GM21390 (cell line): ENCODE data around the gene NAXD.
"Not testable (repeated sequence)": the region's sequence is repeated elsewhere in the genome, so short reads cannot be mapped to it uniquely, and the experiment has no call there.

Experiments
- ATAC-seq: cut with Tn5 transposase; IDR thresholded peaks from one replicate; pipeline ENCODE4 v1.9.1; 2021; ENCODE audit not compliant: unreplicated experiment

The NAXD gene

GRCh38 chr13:110615322-110616102 lies at the start of gene NAXD:
Gene NAXD, plus strand, starts transcription at chr13:110615545. Its CDS starts 57 bp downstream, at chr13:110615602.
- ATAC-seq, result peak; percentile 76

DNA sequence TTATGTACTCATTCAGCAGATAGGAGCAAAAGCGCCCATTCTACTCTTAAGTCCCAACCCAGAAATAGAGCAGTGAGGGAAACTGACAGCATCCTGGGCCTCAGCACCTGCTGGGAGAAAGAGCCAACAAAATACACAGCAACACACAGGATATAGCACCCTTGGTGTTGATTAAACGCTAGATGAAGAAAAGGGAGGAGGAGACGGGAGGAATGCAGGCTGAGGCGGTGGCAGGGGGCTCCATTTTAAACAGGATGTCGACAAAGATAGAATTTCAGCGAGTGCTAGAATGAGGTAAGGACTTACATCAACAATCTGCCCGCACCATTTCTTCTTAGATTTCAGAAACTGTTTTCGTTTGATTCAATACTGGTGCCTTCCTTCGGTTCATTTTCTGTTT lies 49.2 kb upstream of the NAXD start:
- ATAC-seq, result no peak

GRCh38 chr13:110568612-110569011 lies 46.7 kb upstream of the NAXD start:
- no peak for ATAC-seq

GRCh38 chr13:110569962-110570361 lies 45.4 kb upstream of the NAXD start:
- not testable (repeated sequence) for ATAC-seq

GRCh38 chr13:110570886-110571285 lies 44.5 kb upstream of the NAXD start:
- ATAC-seq, result no peak

GRCh38 chr13:110571896-110572777 lies 43.2 kb upstream of the NAXD start:
- ATAC-seq, result no peak

DNA sequence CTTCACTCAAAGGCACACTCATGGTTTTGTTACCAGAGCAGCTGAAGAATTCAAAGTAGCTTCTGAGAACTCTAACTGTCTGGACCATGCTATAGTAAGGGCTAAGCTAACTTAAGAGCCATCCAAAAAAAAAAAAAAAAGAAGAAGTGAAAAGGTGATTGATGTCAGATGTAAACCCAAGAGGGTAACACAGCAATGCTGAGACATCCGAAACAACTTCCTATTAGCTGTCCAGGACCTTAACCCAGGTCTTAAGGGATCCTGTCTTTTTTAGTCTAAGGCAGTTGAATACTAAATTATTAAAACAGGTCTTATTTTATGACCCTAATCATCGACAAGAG lies 42.6 kb upstream of the NAXD start:
- peak; percentile 83 for ATAC-seq

GRCh38 chr13:110574161-110574560 lies 41.2 kb upstream of the NAXD start:
- no peak for ATAC-seq

- peak; percentile 65 for ATAC-seq
These were observed 39.8 kb upstream of the NAXD start for GRCh38 chr13:110575322-110576069.

DNA sequence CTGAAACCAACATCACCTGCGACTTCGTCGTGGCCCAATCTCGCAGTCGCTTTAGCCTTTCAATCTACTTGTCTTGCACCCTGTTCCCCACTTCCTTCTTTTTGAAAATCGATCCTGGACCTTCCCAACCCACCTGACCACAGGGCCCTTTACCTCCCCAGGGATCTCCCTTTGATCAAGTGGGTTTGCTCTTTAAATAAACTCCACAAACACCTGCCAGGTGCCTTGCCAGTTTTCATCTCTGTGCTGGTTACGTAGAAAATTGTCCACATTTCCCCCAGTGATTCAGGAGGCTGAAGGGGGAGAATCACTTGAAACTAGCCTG lies 39.3 kb upstream of the NAXD start:
- ATAC-seq, result no peak

DNA sequence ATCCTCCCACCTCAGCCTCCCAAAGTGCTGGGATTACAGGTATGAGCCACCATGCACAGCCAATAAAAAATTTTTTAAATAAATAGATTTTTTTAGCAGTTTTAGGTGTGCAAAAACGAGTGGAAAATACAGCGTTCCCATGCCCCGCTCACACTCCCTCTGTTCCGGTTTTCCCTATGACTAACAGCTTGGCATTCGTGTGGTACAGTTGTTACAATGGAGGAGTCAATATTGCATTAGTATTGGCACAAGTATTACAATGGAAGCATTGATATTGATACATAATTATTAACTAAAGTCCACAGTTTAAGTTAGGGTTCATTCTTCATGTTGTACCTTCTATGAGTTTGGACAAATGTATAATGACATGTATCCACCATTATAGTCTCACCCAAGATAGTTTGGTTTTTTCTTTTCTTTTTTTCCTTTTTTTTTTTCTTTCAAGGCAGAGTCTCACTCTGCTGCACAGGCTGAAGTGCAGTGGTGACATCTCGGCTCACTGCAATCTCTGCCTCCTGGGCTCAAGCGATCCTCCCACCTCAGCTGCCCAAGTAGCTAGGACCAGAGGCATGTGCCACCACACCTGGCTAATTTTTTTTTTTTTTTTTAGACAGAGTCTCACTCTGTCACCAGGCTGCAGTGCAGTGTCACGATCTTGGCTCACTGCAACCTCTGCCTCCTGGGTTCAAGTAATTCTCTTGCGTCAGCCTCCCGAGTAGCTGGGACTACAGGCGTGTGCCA lies 38.4 kb upstream of the NAXD start:
- ATAC-seq, result no peak

DNA sequence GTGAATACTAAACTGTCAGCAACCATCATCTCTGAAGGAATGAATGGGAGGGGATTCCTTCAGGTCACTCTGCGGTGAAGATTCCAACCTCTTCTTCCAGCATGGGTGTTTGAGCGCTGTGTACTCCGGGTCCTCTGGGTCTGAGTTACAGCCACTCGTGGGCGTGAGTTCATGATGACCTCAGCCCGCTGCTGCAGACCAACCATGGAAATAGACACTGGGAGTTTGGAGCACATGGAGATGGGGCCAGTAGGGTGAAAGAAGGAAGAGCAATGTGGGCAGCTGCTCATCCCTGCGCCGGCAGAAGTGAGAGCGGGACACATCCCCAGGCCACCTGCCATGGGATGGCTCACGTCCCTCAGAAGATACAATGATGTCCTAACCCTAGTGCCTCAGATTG lies 37.0 kb upstream of the NAXD start:
- no peak for ATAC-seq

GRCh38 chr13:110580800-110581199 lies 34.5 kb upstream of the NAXD start:
- ATAC-seq, result no peak

- no peak for ATAC-seq
These were observed 33.7 kb upstream of the NAXD start for GRCh38 chr13:110581506-110582185.

- no peak for ATAC-seq
These were observed 32.9 kb upstream of the NAXD start for GRCh38 chr13:110582421-110582954.

- no peak for ATAC-seq
These were observed 32.0 kb upstream of the NAXD start for GRCh38 chr13:110583178-110583865.

DNA sequence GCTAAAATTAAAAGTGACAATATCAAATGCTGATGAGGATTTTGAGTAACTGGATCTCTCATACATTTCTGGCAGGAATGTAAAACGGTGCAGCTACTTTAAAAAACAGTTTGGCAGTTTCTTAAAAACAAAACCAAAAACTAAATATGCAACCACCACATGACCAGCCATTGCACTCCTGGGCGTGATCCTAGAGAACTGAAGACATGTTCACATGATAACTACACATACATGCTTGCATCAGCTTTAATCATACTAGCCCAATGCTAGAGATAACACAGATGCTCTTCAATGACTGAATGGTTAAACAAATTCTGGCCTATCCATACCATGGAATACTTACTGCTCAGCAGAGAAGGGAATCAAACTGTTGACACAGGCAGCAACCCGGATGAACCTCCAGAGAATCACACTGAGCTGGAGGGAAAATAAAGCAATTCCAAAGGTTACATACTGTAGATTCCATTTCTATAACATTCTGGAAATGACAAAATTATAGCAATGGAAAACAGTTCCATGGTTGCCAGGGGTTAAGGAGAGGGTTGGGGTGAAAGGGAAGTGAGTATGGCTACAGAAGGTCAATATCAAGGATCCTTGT lies 25.5 kb upstream of the NAXD start:
- no peak for ATAC-seq

DNA sequence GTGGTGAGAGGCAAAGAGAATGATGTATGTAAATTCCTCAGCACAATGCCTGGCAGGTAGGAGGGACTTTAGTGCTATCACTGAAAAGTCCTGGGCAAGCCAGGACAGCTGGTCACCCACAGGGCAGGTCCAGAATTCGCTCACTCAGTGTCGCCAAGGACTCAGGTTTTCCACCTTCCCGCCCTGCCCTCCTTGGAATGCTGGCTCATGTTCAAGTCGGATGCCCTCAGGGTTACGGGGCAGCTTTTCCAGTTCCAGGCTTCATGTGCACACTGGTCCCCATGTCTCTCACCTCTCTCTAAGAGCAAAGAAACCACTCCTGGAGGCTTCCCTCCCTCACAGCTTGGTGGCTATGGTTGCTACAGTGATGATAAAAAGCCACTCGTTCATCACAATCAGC lies 24.8 kb upstream of the NAXD start:
- no peak for ATAC-seq

DNA sequence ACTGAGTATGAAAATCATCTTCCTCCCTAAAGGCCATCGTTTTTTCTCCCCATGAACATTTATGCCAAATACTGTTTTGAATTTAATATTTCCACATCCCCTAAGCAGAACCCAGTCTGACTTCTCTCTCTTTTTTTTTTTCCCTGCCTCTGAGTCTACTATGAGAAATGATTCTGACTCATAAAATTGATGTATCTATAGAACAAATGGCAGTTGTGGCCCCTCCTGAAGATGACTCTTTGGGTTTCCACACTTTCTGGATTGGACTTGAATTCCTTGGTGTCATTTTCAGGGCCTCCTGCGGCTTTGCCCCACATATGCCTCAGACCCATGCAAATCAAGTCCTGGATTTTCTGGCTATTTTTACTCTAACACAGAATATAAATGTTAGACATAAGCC lies 22.7 kb upstream of the NAXD start:
- no peak for ATAC-seq
